OCI-LY7 (cell line): ENCODE data around the gene MUSK. TPM values are rescaled to one million over a fixed set of nuclear protein-coding genes. Genes with fewer than 3 reads are reported as not detected.

Experiments used
- BruUV-seq: library from RNA; stranded (reverse); fragments of 400-500 nt; replicated peaks from 2 replicates; lab custom pipeline; 2021; lab: Mats Ljungman, UMichigan
- CTCF ChIA-PET: fragments of 300-600 bp; sonication (Branson Sonifier 250); formaldehyde crosslinking; loops from one replicate; lab custom pipeline; 2022; ENCODE audit warnings: antibody characterized with exemption; ENCODE audit not compliant: unreplicated experiment; lab: Charles Lee
- POLR2A ChIA-PET: fragments of 300-600 bp; sonication (Branson Sonifier 250); formaldehyde crosslinking; loops from one replicate; lab custom pipeline; 2022; ENCODE audit warnings: antibody characterized with exemption; lab: Charles Lee
- DNase-seq: peaks from one replicate; pipeline ENCODE4 v3.0.0-alpha.2; 2015; ENCODE audit warnings: low spot score
- H2AFZ ChIP-seq: fragments of 200-600 bp; sonication (generic), shearing (Covaris generic); 2 replicates; pipeline ENCODE4 v1.6.1; 2014; ENCODE audit warnings: mild to moderate bottlenecking, antibody characterized with exemption, low read length, moderate library complexity
- H3K27ac ChIP-seq: fragments of 200-600 bp; sonication (generic); 2 replicates; pipeline ENCODE4 v1.5.1; 2014; ENCODE audit warnings: mixed run types, low read depth, mild to moderate bottlenecking, moderate library complexity, low read length, inconsistent platforms; ENCODE audit not compliant: poor library complexity, severe bottlenecking
- H3K36me3 ChIP-seq: fragments of 200-600 bp; sonication (generic); 2 replicates; pipeline ENCODE4 v1.6.1; 2014; ENCODE audit warnings: mild to moderate bottlenecking, antibody characterized with exemption, low read length, moderate library complexity, mixed read lengths; ENCODE audit not compliant: insufficient read depth
- H3K4me1 ChIP-seq: fragments of 200-600 bp; sonication (generic); 2 replicates; pipeline ENCODE4 v1.5.1; 2014; ENCODE audit warnings: mild to moderate bottlenecking, low read length; ENCODE audit not compliant: insufficient read depth, poor library complexity, severe bottlenecking
- H3K4me2 ChIP-seq: fragments of 200-600 bp; sonication (generic); 2 replicates; pipeline ENCODE4 v1.6.1; 2014; ENCODE audit warnings: mild to moderate bottlenecking, low read length
- H3K4me3 ChIP-seq: fragments of 200-600 bp; sonication (generic); 2 replicates; pipeline ENCODE4 v1.5.1; 2014; ENCODE audit warnings: mild to moderate bottlenecking, low read depth, low read length; ENCODE audit not compliant: poor library complexity, severe bottlenecking
- H3K79me2 ChIP-seq: fragments of 200-600 bp; sonication (generic); 2 replicates; pipeline ENCODE4 v1.6.1; 2016; ENCODE audit warnings: low read depth, mild to moderate bottlenecking, low read length, moderate library complexity, mixed read lengths; ENCODE audit not compliant: insufficient read depth
- H3K9me2 ChIP-seq: fragments of 200-600 bp; sonication (generic); 2 replicates; pipeline ENCODE4 v1.6.1; 2016; ENCODE audit warnings: mild to moderate bottlenecking, low read length, mixed read lengths; ENCODE audit not compliant: insufficient read depth
- H3K9me3 ChIP-seq: fragments of 200-600 bp; sonication (generic); 2 replicates; pipeline ENCODE4 v1.6.1; 2014; ENCODE audit warnings: mild to moderate bottlenecking, mixed run types, low read length, mixed read lengths
- H4K20me1 ChIP-seq: fragments of 200-600 bp; sonication (generic); 2 replicates; pipeline ENCODE4 v1.6.1; 2014; ENCODE audit warnings: mild to moderate bottlenecking, antibody characterized with exemption, low read length, moderate library complexity, mixed read lengths; ENCODE audit not compliant: insufficient read depth
- CTCF ChIP-seq: fragments of 200-600 bp; sonication (generic); conservative IDR thresholded peaks from 2 replicates; pipeline ENCODE4 v1.5.1; 2014; ENCODE audit warnings: mild to moderate bottlenecking, antibody characterized with exemption, low read length, moderate library complexity, mixed read lengths
- EZH2phosphoT487 ChIP-seq: fragments of 200-600 bp; sonication (generic); IDR thresholded peaks from 2 replicates; pipeline ENCODE4 v1.6.1; 2018; ENCODE audit warnings: low read depth, borderline replicate concordance, mild to moderate bottlenecking, mixed run types, antibody characterized with exemption, low read length, moderate library complexity, mixed read lengths
- intact Hi-C: fragments of 100-400 bp; cut with micrococcal nuclease; formaldehyde crosslinking; loops from one replicate; pipeline ENCODE4 v1.10.0; 2022; ENCODE audit not compliant: unreplicated experiment
- total RNA-seq, 2 experiments: library from RNA; depleted of rRNA in 1 of 2; stranded (reverse); fragments of >200 nt in 1 of 2; shearing (Covaris generic) in 1 of 2; gene quantifications; 2 replicates each; pipeline ENCODE4 v1.2.3, GENCODE V29; 2014 to 2022

Gene MUSK
- total RNA-seq, 2 experiments from 2014 or later = not detected

GRCh38 chr9:110842986-110843385 is 174.4 kb downstream of the MUSK start:
- BruUV-seq = no TSS peak
- DNase-seq = no peak
- Histone ChIP-seq H4K20me1 (no peaks in the 10 kb centered on the region), H3K27ac (no peak overlapping the region), H3K9me2 (no peaks in the 10 kb centered on the region), H3K4me3 (no peak overlapping the region), H3K4me1 (no peaks in the 10 kb centered on the region), H3K36me3 (no peaks in the 10 kb centered on the region), H3K4me2 (no peak overlapping the region), H3K79me2 (no peaks in the 10 kb centered on the region), H2AFZ (no peak overlapping the region), H3K9me3 (no peaks in the 10 kb centered on the region)
- TF ChIP-seq EZH2phosphoT487 = no peak
- ChIA-PET POLR2A (no interaction called here), CTCF (interaction anchor here (0.6 kb wide), 1 partner anchor 289 kb away, joined by 3 read pairs; no protein-coding TSS in a partner anchor)
- intact Hi-C loops = no loop called here

- TF ChIP-seq EZH2phosphoT487 (no peak), CTCF (no peak)
- Histone ChIP-seq H3K9me3 (no peaks in the 10 kb centered on the region), H4K20me1 (no peaks in the 10 kb centered on the region), H2AFZ (no peak overlapping the region), H3K9me2 (no peaks in the 10 kb centered on the region), H3K4me2 (no peak overlapping the region), H3K4me3 (no peak overlapping the region), H3K4me1 (no peaks in the 10 kb centered on the region), H3K27ac (no peak overlapping the region), H3K79me2 (no peaks in the 10 kb centered on the region), H3K36me3 (no peaks in the 10 kb centered on the region)
- intact Hi-C loops = no loop called here
- no TSS peak for BruUV-seq
- CTCF ChIA-PET = no interaction called here
- POLR2A ChIA-PET = no interaction called here
- DNase-seq = no peak
Observed at GRCh38 chr9:110844121-110844520, 175.5 kb downstream of the MUSK start.

GRCh38 chr9:110846215-110846614 is 177.6 kb downstream of the MUSK start:
- intact Hi-C loops = no loop called here
- Histone ChIP-seq H3K27ac (no peak overlapping the region), H3K4me3 (no peak overlapping the region), H3K4me1 (no peaks in the 10 kb centered on the region), H3K4me2 (no peak overlapping the region), H3K9me2 (no peaks in the 10 kb centered on the region), H3K36me3 (no peaks in the 10 kb centered on the region), H4K20me1 (no peaks in the 10 kb centered on the region), H3K9me3 (no peaks in the 10 kb centered on the region), H3K79me2 (no peaks in the 10 kb centered on the region), H2AFZ (no peak overlapping the region)
- CTCF ChIA-PET = no interaction called here
- TF ChIP-seq CTCF (no peak), EZH2phosphoT487 (no peak)
- DNase-seq = no peak
- POLR2A ChIA-PET = interaction anchor here (0.6 kb wide), 1 partner anchor 448 kb away, joined by 3 read pairs; no protein-coding TSS in a partner anchor
- BruUV-seq = no TSS peak
